HG02884 (cell line): Measurements from ENCODE around the gene SND1.

Experiments
- ATAC-seq: cut with Tn5 transposase; IDR thresholded peaks from one replicate; pipeline ENCODE4 v1.9.1; 2021; ENCODE audit warnings: mild to moderate bottlenecking, moderate library complexity; ENCODE audit not compliant: unreplicated experiment

Gene SND1

DNA sequence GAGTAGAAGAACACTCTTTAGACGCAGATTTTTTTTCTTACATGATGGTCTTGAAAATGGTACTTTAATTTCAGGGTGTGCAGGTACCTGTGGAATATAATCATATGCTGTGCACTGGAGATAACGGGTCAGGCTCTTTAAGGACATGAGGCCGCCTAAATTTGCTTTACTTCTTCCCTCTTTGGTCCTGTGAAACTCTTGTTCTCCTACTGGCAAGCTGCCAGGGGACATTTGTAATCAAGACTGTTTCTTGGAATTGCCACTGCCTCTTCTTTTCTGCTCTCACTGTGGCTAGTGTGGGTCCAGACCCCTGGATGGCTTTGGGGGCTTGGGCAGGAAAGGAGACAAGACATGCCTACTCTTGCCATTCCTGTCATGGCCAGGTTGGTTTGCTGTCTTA is 146.0 kb downstream of the SND1 start:
- no peak for ATAC-seq

DNA sequence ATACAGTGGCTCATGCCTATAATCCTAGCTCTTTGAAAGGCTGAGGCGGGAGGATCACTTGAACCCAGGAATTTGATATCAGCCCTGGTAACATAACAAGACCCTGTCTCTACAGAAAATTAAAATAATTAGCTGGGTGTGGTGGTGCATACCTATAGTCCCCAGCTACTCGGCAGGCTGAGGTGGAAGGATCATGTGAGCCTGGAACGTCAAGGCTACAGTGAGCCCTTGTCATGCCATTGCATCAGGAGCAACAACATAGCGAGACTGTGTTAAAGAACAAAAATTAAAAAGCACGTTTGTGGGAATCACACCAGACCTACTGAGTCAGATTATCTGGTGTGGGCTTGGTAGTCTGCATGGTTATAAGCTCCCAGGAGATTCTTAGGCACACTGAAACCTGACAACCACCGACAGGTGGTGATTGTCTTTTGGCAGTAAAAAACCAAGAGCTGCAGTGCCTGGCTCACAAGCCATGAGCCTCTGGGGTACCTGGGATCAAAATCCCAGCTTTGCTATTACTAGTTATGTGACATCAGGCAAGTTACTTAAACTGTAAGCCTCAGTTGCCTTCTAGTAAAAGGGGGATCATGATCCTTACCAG is 146.9 kb downstream of the SND1 start:
- no peak for ATAC-seq

DNA sequence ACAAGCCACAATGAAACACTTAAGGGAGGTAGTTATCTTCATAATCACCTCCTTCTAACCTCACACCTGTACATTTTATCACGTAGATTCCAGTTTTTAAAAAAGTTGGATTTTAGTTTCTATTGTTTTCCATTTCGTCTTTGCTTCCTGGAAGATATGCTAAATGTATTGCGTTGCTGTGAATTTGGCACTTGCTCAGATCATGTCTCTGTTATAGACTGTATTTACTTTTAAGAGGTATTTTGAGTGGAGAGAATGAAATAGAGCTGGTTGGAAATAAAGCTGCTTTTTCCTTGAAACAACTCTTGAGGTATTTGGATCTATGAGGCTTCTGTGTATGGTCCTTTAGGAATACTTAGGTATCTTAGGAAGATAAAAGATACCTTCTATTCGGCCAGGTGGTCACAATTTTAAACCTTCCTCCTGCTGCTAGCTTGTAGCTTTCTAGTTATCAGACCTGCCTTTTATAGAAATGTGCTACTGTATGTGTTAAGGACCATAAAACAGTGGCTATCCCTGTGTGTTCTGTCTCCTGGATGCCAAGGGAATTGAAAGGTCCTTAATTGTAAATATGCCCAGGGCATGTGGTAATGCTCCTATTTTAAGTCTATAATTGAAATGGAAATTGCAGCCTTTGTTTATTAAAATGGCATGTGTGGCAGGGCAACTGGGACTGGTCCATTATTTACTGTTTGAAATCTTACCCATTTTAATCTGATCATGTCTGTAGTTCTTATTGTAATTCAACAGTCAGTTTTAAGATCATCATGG is 147.7 kb downstream of the SND1 start:
- ATAC-seq, result no peak

DNA sequence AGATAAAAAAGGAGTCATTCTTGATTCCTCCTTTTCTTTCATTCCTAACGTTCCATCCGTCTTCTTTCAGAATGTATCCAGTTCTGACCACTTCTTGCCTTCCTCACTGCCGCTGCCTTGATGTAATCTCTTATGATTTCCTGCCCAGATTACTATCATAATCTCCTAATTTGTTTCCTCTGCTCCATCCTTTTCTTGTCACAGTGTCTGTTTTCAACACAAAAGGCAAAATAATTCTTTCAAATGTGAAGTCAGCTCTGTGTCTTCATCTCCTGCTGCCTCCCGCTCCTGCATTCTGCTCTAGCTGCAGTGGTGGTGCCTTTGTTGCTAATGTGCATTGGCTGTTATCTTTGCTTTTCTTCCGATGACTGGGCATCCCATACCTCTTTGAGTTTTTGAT is 150.9 kb downstream of the SND1 start:
- no peak for ATAC-seq

- ATAC-seq, result no peak
Observed at GRCh38 chr7:127803626-127804025, 151.6 kb downstream of the SND1 start.

GRCh38 chr7:127807340-127807739 is 155.3 kb downstream of the SND1 start:
- ATAC-seq, result no peak

GRCh38 chr7:127807829-127808228 is 155.8 kb downstream of the SND1 start:
- ATAC-seq, result no peak

GRCh38 chr7:127809261-127809702 is 157.3 kb downstream of the SND1 start:
- no peak for ATAC-seq

DNA sequence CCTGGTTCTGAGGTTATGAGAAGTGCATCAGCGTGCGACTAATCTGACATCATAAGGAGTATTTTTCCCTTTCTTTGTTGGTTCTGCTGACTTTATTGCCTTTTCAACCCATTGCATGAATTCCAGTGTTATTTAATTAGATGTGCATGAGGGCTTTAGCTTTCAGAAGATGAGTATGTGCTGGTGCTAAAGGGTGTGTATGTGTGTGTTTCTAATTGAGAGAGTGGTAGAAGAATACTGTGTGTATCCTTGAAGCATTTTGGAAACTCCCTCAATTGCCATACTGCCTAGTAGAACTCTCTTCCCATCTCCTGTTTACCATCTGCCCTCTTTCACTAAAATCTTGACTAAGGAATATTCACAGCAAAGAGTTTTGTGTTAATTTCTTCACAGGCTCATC is 158.1 kb downstream of the SND1 start:
- ATAC-seq, result no peak

- no peak for ATAC-seq
Observed at GRCh38 chr7:127810696-127811660, 159.0 kb downstream of the SND1 start.

DNA sequence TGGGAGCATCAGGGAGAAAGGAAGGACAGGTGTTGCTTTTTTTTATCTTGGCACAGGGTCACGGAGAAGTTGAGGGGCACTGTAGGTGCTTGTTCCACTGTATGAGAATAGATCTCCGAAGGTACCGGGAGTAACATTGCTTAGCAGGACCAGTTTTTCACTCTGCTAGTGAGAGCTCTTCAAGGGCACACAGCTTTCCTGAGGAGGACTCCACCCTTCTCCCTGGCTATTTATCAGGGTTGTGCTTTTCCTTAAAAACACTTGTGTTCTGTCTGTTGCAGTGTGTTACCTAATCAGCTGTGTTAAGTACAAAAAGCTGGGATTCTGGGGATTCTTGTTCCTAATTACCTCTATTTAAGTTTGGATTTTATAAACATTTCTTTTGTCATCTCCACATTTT is 160.5 kb downstream of the SND1 start:
- ATAC-seq, result no peak

GRCh38 chr7:127813991-127814541 is 162.1 kb downstream of the SND1 start:
- no peak for ATAC-seq

DNA sequence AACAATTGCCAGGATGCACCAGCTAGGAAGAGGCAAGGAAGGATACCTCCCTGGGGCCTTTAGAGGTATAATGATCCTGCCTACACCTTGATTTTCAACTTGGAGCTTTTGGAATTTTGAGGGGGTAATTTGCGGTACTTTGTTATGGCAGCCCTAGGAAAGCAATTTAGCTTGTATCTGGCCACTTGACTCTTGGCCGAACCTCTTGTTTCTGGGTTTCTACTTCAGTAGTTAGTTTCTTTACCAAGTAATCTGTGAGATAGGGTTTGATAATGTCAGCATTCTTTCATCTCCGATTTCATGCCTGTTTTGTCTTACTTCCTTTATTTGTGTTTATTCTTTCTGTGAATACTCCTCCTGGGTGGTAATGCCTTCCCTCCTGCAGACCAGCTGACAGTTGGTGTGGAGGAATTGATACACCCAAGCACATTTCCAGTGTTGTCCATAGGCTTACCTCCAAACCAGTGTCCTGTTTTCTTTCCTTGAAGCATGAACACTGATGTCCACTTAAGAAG is 163.7 kb downstream of the SND1 start:
- ATAC-seq, result no peak

- ATAC-seq, result no peak
Observed at GRCh38 chr7:127816354-127817190, 164.6 kb downstream of the SND1 start.

- ATAC-seq, result no peak
Observed at GRCh38 chr7:127817466-127817865, 165.5 kb downstream of the SND1 start.

GRCh38 chr7:127818306-127818705 is 166.3 kb downstream of the SND1 start:
- ATAC-seq, result no peak

GRCh38 chr7:127819975-127820731 is 168.2 kb downstream of the SND1 start:
- peak; percentile 44 for ATAC-seq

DNA sequence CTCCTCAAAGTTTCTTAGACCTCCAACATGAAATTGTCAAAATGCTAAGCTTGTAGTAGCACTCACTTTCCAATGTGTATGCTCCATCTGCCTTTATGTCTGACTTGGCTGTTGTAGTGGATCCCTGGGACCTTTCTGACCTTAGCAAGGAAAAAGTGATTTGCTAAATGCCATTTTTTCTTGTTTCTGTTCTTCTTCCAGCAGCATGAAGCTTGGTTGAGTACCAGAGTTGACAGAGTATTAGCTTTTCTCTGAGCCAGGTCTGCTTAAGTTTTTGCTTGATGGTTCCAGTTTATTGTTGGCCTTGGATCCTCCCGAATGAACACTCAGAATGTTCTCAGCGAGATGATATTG is 168.7 kb downstream of the SND1 start:
- ATAC-seq, result no peak

DNA sequence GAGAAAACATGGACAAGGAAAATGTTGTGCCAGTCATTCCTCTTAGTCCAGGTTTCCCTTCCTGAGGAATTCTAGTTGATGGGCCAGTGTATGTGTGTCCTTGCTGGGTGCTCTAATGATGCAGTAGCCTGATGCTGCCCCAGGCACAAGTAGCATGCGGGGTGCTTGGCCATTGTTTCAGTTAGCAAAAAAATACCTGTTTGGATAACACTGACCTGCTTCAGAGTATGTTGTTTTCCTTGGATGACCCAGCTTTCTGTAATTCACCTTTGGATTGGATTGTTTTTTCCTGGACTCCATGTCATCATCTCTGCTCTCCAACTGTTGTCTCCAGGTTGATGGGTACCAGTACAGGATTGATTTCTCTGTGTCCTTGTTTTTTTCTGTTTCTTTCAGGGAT is 169.2 kb downstream of the SND1 start:
- no peak for ATAC-seq
